Spinal cord (tissue), 10 donors: ENCODE data around the gene SUSD2. TPM values are rescaled to one million over a fixed set of nuclear protein-coding genes. Genes with fewer than 3 reads are reported as not detected.

Experiments used
- DNase-seq, 6 donors: peaks; one replicate each; pipeline versions ENCODE4 v3.0.0 to v3.0.0-alpha.2; 2013 to 2015; ENCODE audit warnings: low spot score in 6 of 6, low read depth in 4 of 6
- H3K27ac ChIP-seq: one replicate; pipeline ENCODE4 v1.5.1; 2013; ENCODE audit warnings: low read depth, low read length, control low read depth
- H3K27me3 ChIP-seq: one replicate; pipeline ENCODE4 v1.6.1; 2013; ENCODE audit warnings: low read length; ENCODE audit not compliant: control insufficient read depth, insufficient read depth
- H3K36me3 ChIP-seq: one replicate; pipeline ENCODE4 v1.6.1; 2013; ENCODE audit warnings: low read length; ENCODE audit not compliant: control insufficient read depth, insufficient read depth
- H3K4me1 ChIP-seq: one replicate; pipeline ENCODE4 v1.6.1; 2013; ENCODE audit warnings: low read length; ENCODE audit not compliant: control insufficient read depth, insufficient read depth
- H3K4me3 ChIP-seq: one replicate; pipeline ENCODE4 v1.5.1; 2013; ENCODE audit warnings: low read depth, low read length, control low read depth
- H3K9me3 ChIP-seq: one replicate; pipeline ENCODE4 v1.6.1; 2013; ENCODE audit warnings: low read length; ENCODE audit not compliant: control insufficient read depth, insufficient read depth
- WGBS: methylation state at CpG from one replicate; pipeline ENCODE4 v1.1.5; 2013; ENCODE audit warnings: missing lambda C conversion rate; ENCODE audit not compliant: insufficient coverage; 5-methylcytosine and 5-hydroxymethylcytosine counted together
- polyA plus RNA-seq, 2 donors: library from polyadenylated mRNA; unstranded; fragments of 120-200 nt; gene quantifications; one replicate each; pipeline ENCODE4 v1.2.1, GENCODE V29; 2013; ENCODE audit not compliant: insufficient read length in 2 of 2
- total RNA-seq, 2 donors: library from RNA; depleted of rRNA in 1 of 2; stranded (reverse); fragments of 120-200 nt in 1 of 2; fragments of >200 nt in 1 of 2; gene quantifications; one replicate each; pipeline versions ENCODE4 v1.2.3 to v1.2.4, GENCODE V29; 2013 to 2014
- donor health status: healthy.

The SUSD2 gene
- total and polyA plus RNA-seq, 4 donors: 4.9 to 21.4 (median 16.0) TPM

DNA sequence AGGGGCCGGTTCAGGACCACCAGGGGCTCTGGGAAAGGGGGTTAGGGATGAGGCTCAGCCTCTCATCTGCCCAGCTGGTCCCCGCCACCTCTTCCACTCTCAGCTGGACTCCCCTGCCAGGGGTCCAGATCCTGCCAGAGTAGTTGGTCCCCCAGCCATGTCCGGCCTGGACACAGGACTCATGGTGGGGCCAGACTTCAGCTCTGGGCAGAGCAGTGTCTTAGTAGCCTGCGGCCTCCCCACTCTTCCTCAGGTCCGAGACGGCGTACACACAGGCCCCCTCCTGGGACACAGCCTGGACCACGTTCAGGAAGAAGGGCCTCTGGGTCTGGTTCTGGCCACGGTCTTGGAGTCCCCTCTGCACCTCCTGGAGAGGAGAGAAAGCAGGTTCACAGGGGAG, 38.5 kb downstream of the SUSD2 start:
- H3K36me3 ChIP-seq: no peaks in the 10 kb centered on the region
- WGBS: 87% methylated on average over 9 of the region's 9 CpGs

GRCh38 chr22:24224468-24224867, 43.2 kb downstream of the SUSD2 start:
- no peak for DNase-seq

More for the DNA sequence above, 38.5 kb downstream of the SUSD2 start:
- H3K27me3 ChIP-seq: no peaks in the 10 kb centered on the region
- no peak overlapping the region for H3K27ac ChIP-seq
- no peak overlapping the region for H3K4me3 ChIP-seq
- peaks cover 4% of the 10 kb centered on the region for H3K9me3 ChIP-seq
- DNase-seq: no peak
- no peaks in the 10 kb centered on the region for H3K4me1 ChIP-seq

GRCh38 chr22:24225044-24225601, 43.8 kb downstream of the SUSD2 start:
- Histone ChIP-seq H3K9me3 (peaks cover 4% of the 10 kb centered on the region), H3K27me3 (no peaks in the 10 kb centered on the region), H3K4me3 (no peak overlapping the region), H3K36me3 (no peaks in the 10 kb centered on the region), H3K27ac (no peak overlapping the region), H3K4me1 (no peaks in the 10 kb centered on the region)
- WGBS: 85% methylated on average over 10 of the region's 14 CpGs
- no peak for DNase-seq

More at GRCh38 chr22:24224468-24224867, 43.2 kb downstream of the SUSD2 start:
- no peak overlapping the region for H3K4me3 ChIP-seq
- H3K27me3 ChIP-seq: no peaks in the 10 kb centered on the region
- no peaks in the 10 kb centered on the region for H3K4me1 ChIP-seq
- no peaks in the 10 kb centered on the region for H3K36me3 ChIP-seq
- H3K27ac ChIP-seq: no peak overlapping the region
- no CpG with 5 or more reads among the region's 1 CpG for WGBS
- peaks cover 4% of the 10 kb centered on the region for H3K9me3 ChIP-seq

GRCh38 chr22:24225951-24226350, 44.7 kb downstream of the SUSD2 start:
- H3K36me3 ChIP-seq: no peaks in the 10 kb centered on the region
- no peak overlapping the region for H3K27ac ChIP-seq
- 91% methylated on average over 12 of the region's 14 CpGs for WGBS

GRCh38 chr22:24230911-24231656, 49.8 kb downstream of the SUSD2 start:
- no peak for DNase-seq
- no peaks in the 10 kb centered on the region for H3K9me3 ChIP-seq
- H3K27ac ChIP-seq: no peak overlapping the region
- no peaks in the 10 kb centered on the region for H3K4me1 ChIP-seq
- WGBS: 72% methylated on average over 6 of the region's 18 CpGs
- H3K36me3 ChIP-seq: no peaks in the 10 kb centered on the region
- no peaks in the 10 kb centered on the region for H3K27me3 ChIP-seq
- H3K4me3 ChIP-seq: no peak overlapping the region

More at GRCh38 chr22:24225951-24226350, 44.7 kb downstream of the SUSD2 start:
- DNase-seq: no peak
- Histone ChIP-seq H3K4me3 (no peak overlapping the region), H3K27me3 (no peaks in the 10 kb centered on the region), H3K4me1 (no peaks in the 10 kb centered on the region), H3K9me3 (peaks cover 4% of the 10 kb centered on the region)

DNA sequence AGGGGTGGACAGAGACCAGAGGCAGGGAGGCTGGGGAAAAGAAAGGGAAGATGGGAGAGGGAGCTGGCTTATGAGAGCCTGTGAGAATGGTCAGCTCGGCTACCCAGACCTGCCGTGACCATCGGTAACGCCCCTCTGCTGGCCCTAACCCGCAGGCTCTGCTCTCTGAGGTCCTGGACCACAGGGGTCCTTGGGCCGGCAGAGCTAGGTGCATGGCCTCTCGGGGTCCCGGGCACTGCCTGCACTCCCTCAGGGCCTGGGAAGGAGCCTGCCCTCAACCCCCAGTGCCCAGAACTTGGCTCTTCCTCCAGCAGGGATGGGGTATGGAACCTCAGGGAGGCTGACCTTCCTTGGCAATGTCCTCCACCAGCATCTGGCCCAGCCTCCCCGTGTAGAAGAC, 50.4 kb downstream of the SUSD2 start:
- H3K4me1 ChIP-seq: no peaks in the 10 kb centered on the region
- DNase-seq: no peak
- H3K27ac ChIP-seq: no peak overlapping the region
- H3K36me3 ChIP-seq: no peaks in the 10 kb centered on the region
- 89% methylated on average over 8 of the region's 9 CpGs for WGBS
- no peaks in the 10 kb centered on the region for H3K27me3 ChIP-seq
- H3K9me3 ChIP-seq: no peaks in the 10 kb centered on the region
- no peak overlapping the region for H3K4me3 ChIP-seq

DNA sequence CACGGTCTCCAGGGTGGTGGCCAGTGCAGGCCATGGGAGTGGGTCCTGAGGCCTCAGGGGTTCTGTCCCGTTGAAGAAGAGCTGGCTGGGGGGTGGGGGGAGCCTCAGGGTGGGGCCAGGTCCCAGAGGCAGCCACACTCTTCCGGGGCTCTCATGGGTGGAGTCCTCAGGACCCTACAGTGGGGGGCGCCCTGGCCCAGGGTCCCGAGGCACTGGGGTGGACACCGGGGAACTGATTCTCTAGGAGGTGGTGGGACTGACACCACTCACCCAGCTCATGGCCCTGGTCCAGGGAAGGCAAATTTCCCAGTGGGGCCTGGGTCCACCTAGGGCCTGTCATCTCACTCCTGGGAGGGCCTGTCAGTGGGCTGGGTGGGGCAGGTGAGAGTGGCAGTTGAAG, 50.8 kb downstream of the SUSD2 start:
- H3K27ac ChIP-seq: no peak overlapping the region
- H3K36me3 ChIP-seq: no peaks in the 10 kb centered on the region
- no peaks in the 10 kb centered on the region for H3K9me3 ChIP-seq
- no peaks in the 10 kb centered on the region for H3K4me1 ChIP-seq
- no peaks in the 10 kb centered on the region for H3K27me3 ChIP-seq
- 86% methylated on average over 6 of the region's 6 CpGs for WGBS
- no peak overlapping the region for H3K4me3 ChIP-seq
- DNase-seq: no peak

GRCh38 chr22:24232725-24233124, 51.4 kb downstream of the SUSD2 start:
- Histone ChIP-seq H3K36me3 (no peaks in the 10 kb centered on the region), H3K4me1 (no peaks in the 10 kb centered on the region), H3K9me3 (no peaks in the 10 kb centered on the region), H3K4me3 (no peak overlapping the region), H3K27ac (no peak overlapping the region), H3K27me3 (no peaks in the 10 kb centered on the region)
- WGBS: 92% methylated on average over 15 of the region's 15 CpGs
- no peak for DNase-seq

- 90% methylated on average over 13 of the region's 13 CpGs for WGBS
- no peaks in the 10 kb centered on the region for H3K9me3 ChIP-seq
- no peaks in the 10 kb centered on the region for H3K4me1 ChIP-seq
- DNase-seq: no peak
- H3K4me3 ChIP-seq: no peak overlapping the region
- H3K36me3 ChIP-seq: no peaks in the 10 kb centered on the region
- no peaks in the 10 kb centered on the region for H3K27me3 ChIP-seq
- no peak overlapping the region for H3K27ac ChIP-seq
These were observed 51.9 kb downstream of the SUSD2 start for GRCh38 chr22:24233235-24233634.

DNA sequence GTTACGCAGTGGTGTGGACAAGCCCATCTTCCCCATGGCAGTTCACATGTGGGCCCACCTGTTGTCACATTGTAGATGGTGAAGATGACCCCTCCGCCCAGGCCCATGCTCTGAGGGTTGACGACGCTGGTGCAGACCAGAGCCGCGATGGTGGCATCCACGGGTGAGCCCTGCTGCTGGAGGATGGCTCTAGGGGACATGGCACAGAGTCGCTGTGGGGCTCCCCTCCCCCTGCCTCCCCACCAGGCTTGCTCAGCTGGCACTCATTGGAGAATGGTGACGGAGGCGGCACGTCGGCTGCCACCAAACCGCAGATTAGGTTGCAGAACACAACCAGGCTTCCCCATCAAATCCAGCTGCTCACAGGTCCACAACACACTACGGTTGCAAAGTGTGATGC, 52.5 kb downstream of the SUSD2 start:
- Histone ChIP-seq H3K36me3 (no peaks in the 10 kb centered on the region), H3K27ac (no peak overlapping the region), H3K4me3 (no peak overlapping the region), H3K9me3 (no peaks in the 10 kb centered on the region), H3K27me3 (no peaks in the 10 kb centered on the region), H3K4me1 (no peaks in the 10 kb centered on the region)
- WGBS: 94% methylated on average over 14 of the region's 14 CpGs
- no peak for DNase-seq
